ES-I3 (cell line): ENCODE results near the gene SPHK2.
"Not testable (repeated sequence)": the region's sequence is repeated elsewhere in the genome, so short reads cannot be mapped to it uniquely, and the experiment has no call there.

Experiments used
- H3K36me3 ChIP-seq: 2 replicates; pipeline ENCODE4 v1.6.1; 2013; ENCODE audit warnings: mild to moderate bottlenecking, low read length, control low read depth, moderate library complexity; ENCODE audit not compliant: insufficient read depth
- H3K4me1 ChIP-seq: 2 replicates; pipeline ENCODE4 v1.6.1; 2013; ENCODE audit warnings: mild to moderate bottlenecking, control low read depth, low read length; ENCODE audit not compliant: insufficient read depth
- H3K9ac ChIP-seq: 2 replicates; pipeline ENCODE4 v1.6.1; 2013; ENCODE audit warnings: low read depth, mild to moderate bottlenecking, low read length, moderate library complexity
- H3K9me3 ChIP-seq: 2 replicates; pipeline ENCODE4 v1.6.1; 2013; ENCODE audit warnings: mild to moderate bottlenecking, low read length, moderate library complexity; ENCODE audit not compliant: control insufficient read depth, insufficient read depth

Gene SPHK2

DNA sequence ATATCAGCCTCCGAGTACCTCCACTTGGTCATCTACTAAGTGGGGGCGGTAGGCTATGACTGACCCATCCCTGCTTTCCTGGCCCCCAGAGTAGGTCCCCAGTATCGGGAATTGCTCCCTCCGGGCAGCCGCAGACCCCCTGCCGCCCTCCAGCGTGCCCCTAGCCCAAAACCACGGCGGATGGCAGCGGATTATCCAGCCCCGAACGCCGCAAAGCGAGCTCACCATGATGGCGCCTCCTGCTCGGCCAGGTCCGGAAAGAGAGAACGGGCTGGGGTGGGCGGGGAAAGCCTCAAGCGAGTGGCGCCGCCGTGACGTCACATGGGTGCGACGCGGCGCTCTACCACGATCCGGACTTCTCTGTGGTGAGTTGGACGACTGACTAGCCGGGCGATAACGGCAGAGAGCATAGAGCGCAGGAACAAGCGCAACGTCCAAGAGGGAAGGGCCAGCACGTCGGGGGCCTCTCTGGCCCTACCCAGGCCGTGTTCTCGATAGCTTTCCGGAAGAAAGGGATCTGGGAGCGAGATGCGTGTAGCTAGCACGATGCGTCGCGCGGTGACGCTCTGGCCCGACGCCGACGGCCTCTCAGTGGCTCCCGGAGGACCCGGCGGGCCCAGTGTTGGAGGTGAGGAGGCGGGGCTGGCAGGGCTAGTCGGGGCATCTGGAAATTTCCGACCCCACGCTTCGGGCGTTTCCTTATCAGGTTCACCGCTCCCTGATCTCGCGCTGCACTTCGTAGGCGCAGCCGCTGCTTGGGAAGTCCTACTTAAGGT, at the start of gene SPHK2, which contains the start of gene RPL18:
Gene SPHK2 (plus strand): TSS at position 591 of the 776 bp plus-strand sequence. CDS start 1,009 bp downstream, outside the sequence.
Gene RPL18 (minus strand): TSS at position 263 of the 776 bp plus-strand sequence. CDS start 35 bp downstream, at position 228.
- peaks cover 22% of the 10 kb centered on the region for H3K4me1 ChIP-seq
- no peaks in the 10 kb centered on the region for H3K9me3 ChIP-seq
- H3K9ac ChIP-seq, result peak within 1 kb of the TSS; percentile 87
- peaks cover 16% of the 10 kb centered on the region for H3K36me3 ChIP-seq

- Histone ChIP-seq H3K9ac (no peak overlapping the region), H3K9me3 (no peaks in the 10 kb centered on the region), H3K36me3 (no peaks in the 10 kb centered on the region), H3K4me1 (peaks cover 21% of the 10 kb centered on the region)
These were observed 49.5 kb upstream of the SPHK2 start for GRCh38 chr19:48569814-48570213.

GRCh38 chr19:48571378-48572162, 47.7 kb upstream of the SPHK2 start:
- no peaks in the 10 kb centered on the region for H3K9me3 ChIP-seq
- H3K9ac ChIP-seq, result no peak overlapping the region
- no peaks in the 10 kb centered on the region for H3K36me3 ChIP-seq
- H3K4me1 ChIP-seq, result peaks cover 21% of the 10 kb centered on the region

GRCh38 chr19:48573163-48573505, 46.2 kb upstream of the SPHK2 start:
- Histone ChIP-seq H3K4me1 (peaks cover 19% of the 10 kb centered on the region), H3K9ac (no peak overlapping the region), H3K9me3 (no peaks in the 10 kb centered on the region), H3K36me3 (no peaks in the 10 kb centered on the region)

GRCh38 chr19:48575931-48576622, 43.2 kb upstream of the SPHK2 start:
- Histone ChIP-seq H3K4me1 (peaks cover 15% of the 10 kb centered on the region), H3K9ac (no peak overlapping the region), H3K9me3 (no peaks in the 10 kb centered on the region), H3K36me3 (no peaks in the 10 kb centered on the region)

GRCh38 chr19:48577908-48578307, 41.4 kb upstream of the SPHK2 start:
- not testable (repeated sequence) for H3K36me3 ChIP-seq, H3K9ac ChIP-seq, H3K9me3 ChIP-seq, H3K4me1 ChIP-seq

DNA sequence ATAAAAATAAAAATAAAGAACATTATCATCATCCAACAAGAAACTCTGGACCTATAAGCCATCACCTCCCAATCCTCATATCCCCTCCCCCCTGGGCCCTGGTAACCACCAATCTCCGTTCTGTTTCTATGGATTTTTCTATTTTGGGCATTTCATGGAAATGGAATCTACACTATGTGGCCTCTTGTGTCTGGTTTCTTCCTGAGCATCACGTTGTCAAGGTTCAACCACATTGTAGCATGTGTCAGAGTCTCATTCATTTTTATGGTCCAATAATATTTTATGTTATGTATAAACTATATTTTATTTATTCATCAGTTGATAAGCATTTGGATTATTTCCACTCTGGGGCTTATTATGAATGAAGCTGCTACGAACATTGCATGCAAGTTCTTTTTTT, 40.4 kb upstream of the SPHK2 start:
- Histone ChIP-seq H3K36me3 (no peaks in the 10 kb centered on the region), H3K9ac (no peak overlapping the region), H3K4me1 (no peaks in the 10 kb centered on the region; the same call in 1 of the 2 replicates), H3K9me3 (no peaks in the 10 kb centered on the region)

DNA sequence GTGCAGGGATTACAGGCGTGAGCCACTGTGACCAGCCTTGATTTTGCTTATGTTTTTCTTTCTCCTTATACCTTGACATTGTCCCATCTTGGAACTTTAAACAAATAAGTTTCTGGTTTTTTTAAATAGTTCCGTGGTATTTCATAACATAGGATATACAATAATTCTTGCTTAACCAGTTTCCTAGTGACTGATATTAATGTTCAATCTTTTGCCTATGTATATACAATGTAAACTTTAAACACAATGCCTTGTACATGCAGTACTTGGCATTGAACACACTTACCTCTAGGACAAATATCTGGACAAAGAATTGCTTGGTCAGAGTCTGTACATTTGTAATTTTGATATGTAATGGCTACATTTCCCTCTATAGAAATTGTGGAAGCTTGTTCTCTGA, 37.1 kb upstream of the SPHK2 start:
- Histone ChIP-seq H3K36me3 (no peaks in the 10 kb centered on the region), H3K9me3 (no peaks in the 10 kb centered on the region), H3K9ac (no peak overlapping the region), H3K4me1 (no peaks in the 10 kb centered on the region)

- 0 out of 2 replicates have a peak, but pooled peaks cover 3% of the 10 kb centered on the region for H3K4me1 ChIP-seq
- no peaks in the 10 kb centered on the region for H3K36me3 ChIP-seq
- H3K9me3 ChIP-seq, result no peaks in the 10 kb centered on the region
- H3K9ac ChIP-seq, result no peak overlapping the region
These were observed 31.9 kb upstream of the SPHK2 start for GRCh38 chr19:48587387-48587786.

DNA sequence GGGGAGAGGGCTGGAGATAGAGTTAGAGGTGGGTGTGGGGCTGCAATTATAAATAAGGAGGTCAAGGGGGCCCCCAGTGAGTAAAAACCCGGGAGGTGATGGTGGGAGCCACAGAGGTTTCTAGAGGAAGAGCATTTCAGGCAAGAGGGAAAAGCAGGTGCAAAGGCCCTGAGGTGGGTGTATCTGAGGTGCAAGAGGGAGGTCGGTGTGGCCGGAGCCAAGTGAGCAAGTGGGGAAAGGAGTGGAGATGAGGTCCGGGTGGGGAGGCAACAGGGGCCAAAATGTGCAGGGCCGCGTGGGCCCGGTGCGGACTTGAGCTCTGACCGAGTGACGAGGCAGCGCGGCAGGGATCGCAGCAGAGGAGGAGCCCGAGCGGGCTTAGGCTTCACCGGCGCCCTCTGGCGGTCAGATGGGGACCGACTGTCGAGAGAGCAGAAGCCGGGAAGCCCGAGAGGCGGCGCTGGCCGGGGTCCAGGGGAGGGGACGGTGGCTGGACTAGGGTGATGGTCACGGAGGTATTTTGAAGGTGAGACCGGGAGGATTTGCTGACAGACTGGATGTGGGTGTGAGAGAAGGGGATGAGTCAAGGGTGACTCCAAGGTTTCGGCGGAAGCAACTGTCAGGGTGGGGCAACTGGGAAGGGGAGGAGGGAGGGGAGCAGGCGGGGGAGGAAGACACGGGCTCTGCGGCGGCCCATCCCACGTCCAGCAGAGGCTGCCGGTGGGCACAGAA, 30.5 kb upstream of the SPHK2 start:
- no peaks in the 10 kb centered on the region for H3K36me3 ChIP-seq
- H3K9me3 ChIP-seq, result no peaks in the 10 kb centered on the region
- 0 out of 2 replicates have a peak, but pooled peaks cover 3% of the 10 kb centered on the region for H3K4me1 ChIP-seq
- peak overlapping the region; percentile 36; the same call in 1 of the 2 replicates for H3K9ac ChIP-seq

- Histone ChIP-seq H3K9ac (no peak overlapping the region), H3K9me3 (no peaks in the 10 kb centered on the region), H3K4me1 (0 out of 2 replicates have a peak, but pooled peaks cover 3% of the 10 kb centered on the region), H3K36me3 (no peaks in the 10 kb centered on the region)
These were observed 28.3 kb upstream of the SPHK2 start for GRCh38 chr19:48591021-48591420.

DNA sequence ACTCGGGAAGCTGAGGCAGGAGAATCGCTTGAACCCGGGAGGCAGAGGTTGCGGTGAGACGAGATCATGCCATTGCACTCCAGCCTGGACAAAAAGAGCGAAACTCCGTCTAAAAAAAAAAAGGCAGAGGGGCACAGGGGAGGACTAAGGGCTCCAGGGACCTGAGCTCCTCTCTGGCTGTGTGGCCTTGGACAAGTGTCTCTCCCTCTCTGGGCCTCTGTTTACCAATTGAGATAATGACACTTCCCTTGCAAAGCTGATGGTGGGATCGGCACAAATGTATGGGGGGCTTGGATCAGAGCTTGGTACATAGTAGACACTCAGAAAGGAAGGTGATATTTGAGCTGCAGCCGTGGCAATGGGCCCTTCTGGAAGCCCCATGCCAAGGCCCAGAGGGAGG, 24.1 kb upstream of the SPHK2 start:
- no peak overlapping the region for H3K9ac ChIP-seq
- H3K9me3 ChIP-seq, result no peaks in the 10 kb centered on the region
- no peaks in the 10 kb centered on the region for H3K4me1 ChIP-seq
- H3K36me3 ChIP-seq, result no peaks in the 10 kb centered on the region

DNA sequence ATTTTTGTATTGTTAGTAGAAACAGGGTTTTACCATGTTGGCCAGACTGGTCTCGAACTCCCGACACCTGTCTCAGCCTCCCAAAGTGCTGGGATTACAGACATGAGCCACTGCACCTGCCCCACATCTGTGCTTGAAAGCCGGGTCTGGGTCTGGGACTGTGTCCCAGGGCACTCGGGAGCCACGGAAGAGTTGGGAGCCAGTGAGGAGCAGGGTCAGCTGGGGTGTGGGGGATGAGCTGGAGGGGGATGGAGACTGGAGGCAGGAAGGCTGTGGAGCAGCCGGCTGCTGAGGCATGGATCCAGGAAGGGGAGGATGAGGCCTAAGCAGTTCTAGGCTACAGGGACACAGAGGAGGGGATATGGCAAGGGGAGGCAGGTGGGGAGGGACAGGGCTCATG, 23.5 kb upstream of the SPHK2 start:
- H3K36me3 ChIP-seq, result no peaks in the 10 kb centered on the region
- H3K9me3 ChIP-seq, result no peaks in the 10 kb centered on the region
- no peak overlapping the region for H3K9ac ChIP-seq
- H3K4me1 ChIP-seq, result no peaks in the 10 kb centered on the region

DNA sequence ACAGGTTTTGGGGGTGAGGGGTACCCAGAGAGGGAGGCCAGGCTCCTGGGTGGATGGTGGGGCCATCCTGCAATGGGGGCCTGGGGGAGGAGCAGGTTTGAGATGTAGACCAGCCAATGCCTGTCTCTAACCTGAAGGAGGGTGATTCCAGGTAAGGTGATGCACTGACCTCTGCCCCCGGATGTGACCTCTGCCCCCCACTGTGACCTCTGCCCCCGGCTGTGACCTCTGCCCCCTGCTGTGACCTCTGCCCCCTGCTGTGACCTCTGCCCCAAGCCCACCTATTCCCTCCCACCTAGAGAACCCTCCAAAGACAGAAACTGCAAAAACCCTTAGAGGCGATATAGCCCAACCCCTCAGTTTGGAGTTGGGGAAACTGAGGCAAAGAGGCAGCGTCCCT, 23.1 kb upstream of the SPHK2 start:
- Histone ChIP-seq H3K36me3 (no peaks in the 10 kb centered on the region), H3K9ac (no peak overlapping the region), H3K4me1 (no peaks in the 10 kb centered on the region), H3K9me3 (no peaks in the 10 kb centered on the region)
